ENCODE results near the gene KCNA4. TPM values are rescaled to one million over a fixed set of nuclear protein-coding genes. Genes with fewer than 3 reads are reported as not detected.
"Not testable (repeated sequence)": the region's sequence is repeated elsewhere in the genome, so short reads cannot be mapped to it uniquely, and the experiment has no call there.

KCNA4 gene
- not detected for total RNA-seq

DNA sequence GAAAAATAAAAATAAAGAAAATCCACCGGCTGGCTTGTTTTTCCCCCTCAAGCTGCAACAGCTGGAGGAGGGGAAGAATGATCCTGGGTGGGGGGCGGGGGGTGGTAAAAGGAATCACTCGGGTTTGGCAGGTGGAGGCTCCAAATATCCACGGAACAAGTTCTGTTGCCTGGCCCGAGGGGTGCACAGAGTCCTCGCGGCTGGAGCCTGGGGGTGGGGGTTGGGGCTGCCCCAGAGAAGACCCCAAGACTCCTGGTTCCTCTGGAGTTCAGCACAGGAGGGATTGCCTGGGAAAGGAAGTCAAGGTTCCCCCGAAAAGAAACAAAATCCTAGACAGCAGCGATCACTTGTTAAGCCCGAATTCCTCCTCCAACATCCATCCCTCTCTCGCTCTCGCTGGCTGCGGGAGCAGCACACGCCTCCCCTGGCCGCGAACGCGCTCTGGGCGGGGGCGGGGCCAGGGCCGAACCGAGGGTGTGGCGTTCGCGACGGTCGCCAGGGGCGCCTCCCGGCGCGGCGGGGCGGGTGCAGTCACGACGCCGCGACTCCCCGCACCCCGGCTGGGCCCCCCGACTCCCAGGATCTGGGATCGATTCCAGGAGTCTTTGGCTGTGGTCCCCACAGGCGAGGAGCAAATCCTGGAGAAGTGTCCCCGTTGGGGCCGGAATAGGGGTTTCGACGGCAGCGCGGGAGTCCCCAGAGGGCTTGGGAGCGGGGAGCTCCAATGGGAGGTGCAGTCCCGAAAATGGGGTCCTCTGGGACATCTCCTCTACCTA, at the start of gene KCNA4:
TSS of gene KCNA4 (minus strand) at position 443 of the 776 bp plus-strand sequence. CDS start 4,352 bp downstream, outside the sequence.
- DNase-seq = peak; percentile 24
- Mint-ChIP-seq H3K4me1 (no peaks in the 10 kb centered on the region), H3K27me3 (peaks cover 33% of the 10 kb centered on the region), H3K36me3 (no peaks in the 10 kb centered on the region), H3K4me3 (no peak within 1 kb of the TSS), H3K9me3 (peaks cover 2% of the 10 kb centered on the region), H3K27ac (no peak within 1 kb of the TSS)

GRCh38 chr11:30062103-30062502, 45.3 kb upstream of the KCNA4 start:
- Mint-ChIP-seq H3K4me1 (no peaks in the 10 kb centered on the region), H3K27me3 (no peaks in the 10 kb centered on the region), H3K9me3 (peaks cover 26% of the 10 kb centered on the region), H3K36me3 (peaks cover 2% of the 10 kb centered on the region), H3K27ac (no peak overlapping the region), H3K4me3 (no peak overlapping the region)
- no peak for DNase-seq

DNA sequence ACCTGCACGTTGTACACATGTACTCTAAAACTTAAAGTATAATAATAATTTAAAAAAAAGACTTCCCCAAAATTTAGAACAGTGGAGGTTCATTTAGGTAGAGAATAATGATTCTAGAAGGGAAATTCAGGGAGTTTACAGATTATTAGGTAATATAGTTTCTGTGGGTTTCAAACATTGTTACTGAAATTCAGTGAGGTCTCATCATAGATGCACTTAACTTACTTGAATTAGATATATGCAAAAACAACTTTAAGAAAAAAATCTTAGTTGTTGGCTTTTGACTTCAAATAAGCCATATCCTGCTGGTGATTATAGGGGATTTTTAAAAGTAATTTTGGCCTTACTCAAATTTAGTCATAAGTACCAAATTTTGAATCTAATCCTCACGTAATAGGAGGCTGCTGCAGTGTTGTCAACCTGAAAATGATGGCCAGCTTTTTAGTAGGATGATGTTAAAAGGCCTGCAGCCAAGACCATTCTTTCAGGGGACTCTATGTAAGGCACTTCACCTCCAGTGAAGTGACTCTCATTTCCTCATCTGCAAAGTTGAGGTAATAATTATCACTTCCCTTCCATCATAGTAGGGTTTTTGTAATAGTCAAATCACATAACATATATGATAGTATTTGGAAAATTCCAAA, 42.5 kb upstream of the KCNA4 start:
- Mint-ChIP-seq H3K9me3 (peaks cover 16% of the 10 kb centered on the region), H3K36me3 (no peaks in the 10 kb centered on the region), H3K4me3 (no peak overlapping the region), H3K4me1 (no peaks in the 10 kb centered on the region), H3K27me3 (no peaks in the 10 kb centered on the region), H3K27ac (no peak overlapping the region)
- no peak for DNase-seq

DNA sequence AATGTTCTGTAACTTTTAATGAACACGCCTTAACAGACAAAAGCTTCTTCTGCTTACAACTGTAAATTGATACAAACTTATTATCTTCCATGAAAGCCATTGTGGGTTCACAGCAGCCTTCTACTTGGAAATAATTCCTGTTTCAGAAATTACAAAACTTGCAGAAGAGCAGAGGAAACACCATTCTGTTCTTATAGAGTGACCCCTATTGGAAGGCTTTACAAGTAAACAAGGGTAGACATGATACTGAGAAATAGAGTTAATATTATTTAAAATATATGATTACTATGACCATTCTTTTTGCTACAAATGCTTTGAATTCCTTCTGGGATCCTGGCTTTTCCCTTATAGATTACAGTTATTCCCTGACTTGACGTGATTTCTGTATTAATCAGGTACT, 32.4 kb upstream of the KCNA4 start:
- no peak overlapping the region for H3K4me3 Mint-ChIP-seq
- H3K9me3 Mint-ChIP-seq = peaks cover 6% of the 10 kb centered on the region
- no peaks in the 10 kb centered on the region for H3K36me3 Mint-ChIP-seq
- H3K27me3 Mint-ChIP-seq = no peaks in the 10 kb centered on the region
- H3K4me1 Mint-ChIP-seq = no peaks in the 10 kb centered on the region
- DNase-seq = no peak
- H3K27ac Mint-ChIP-seq = no peak overlapping the region

- Mint-ChIP-seq H3K9me3 (peaks cover 5% of the 10 kb centered on the region), H3K27me3 (no peaks in the 10 kb centered on the region), H3K4me1 (no peaks in the 10 kb centered on the region), H3K4me3 (no peak overlapping the region), H3K36me3 (no peaks in the 10 kb centered on the region), H3K27ac (no peak overlapping the region)
- DNase-seq = no peak
Observed at GRCh38 chr11:30046578-30046945, 29.7 kb upstream of the KCNA4 start.

- H3K27ac Mint-ChIP-seq = no peak overlapping the region
Observed at GRCh38 chr11:30045921-30046577, 29.2 kb upstream of the KCNA4 start.

GRCh38 chr11:30045144-30045543, 28.3 kb upstream of the KCNA4 start:
- no peaks in the 10 kb centered on the region for H3K4me1 Mint-ChIP-seq
- H3K4me3 Mint-ChIP-seq = no peak overlapping the region
- no peaks in the 10 kb centered on the region for H3K36me3 Mint-ChIP-seq
- no peak overlapping the region for H3K27ac Mint-ChIP-seq
- no peak for DNase-seq
- H3K9me3 Mint-ChIP-seq = peaks cover 2% of the 10 kb centered on the region
- H3K27me3 Mint-ChIP-seq = no peaks in the 10 kb centered on the region

More at GRCh38 chr11:30045921-30046577, 29.2 kb upstream of the KCNA4 start:
- H3K27me3 Mint-ChIP-seq = no peaks in the 10 kb centered on the region
- peaks cover 5% of the 10 kb centered on the region for H3K9me3 Mint-ChIP-seq
- no peak overlapping the region for H3K4me3 Mint-ChIP-seq
- H3K4me1 Mint-ChIP-seq = no peaks in the 10 kb centered on the region
- no peaks in the 10 kb centered on the region for H3K36me3 Mint-ChIP-seq
- DNase-seq = no peak

- H3K4me1 Mint-ChIP-seq = no peaks in the 10 kb centered on the region
- H3K9me3 Mint-ChIP-seq = no peaks in the 10 kb centered on the region
- H3K36me3 Mint-ChIP-seq = no peaks in the 10 kb centered on the region
- H3K27ac Mint-ChIP-seq = no peak overlapping the region
- H3K4me3 Mint-ChIP-seq = no peak overlapping the region
- DNase-seq = no peak
- no peaks in the 10 kb centered on the region for H3K27me3 Mint-ChIP-seq
Observed at GRCh38 chr11:30041171-30041570, 24.3 kb upstream of the KCNA4 start.

GRCh38 chr11:30034746-30035145, 17.9 kb upstream of the KCNA4 start:
- peaks cover 11% of the 10 kb centered on the region for H3K9me3 Mint-ChIP-seq
- not testable (repeated sequence) for H3K4me1 Mint-ChIP-seq, H3K27ac Mint-ChIP-seq, H3K4me3 Mint-ChIP-seq, H3K27me3 Mint-ChIP-seq, H3K36me3 Mint-ChIP-seq, DNase-seq

GRCh38 chr11:30034166-30034565, 17.3 kb upstream of the KCNA4 start:
- not testable (repeated sequence) for H3K4me1 Mint-ChIP-seq, H3K36me3 Mint-ChIP-seq, DNase-seq, H3K4me3 Mint-ChIP-seq, H3K27ac Mint-ChIP-seq, H3K27me3 Mint-ChIP-seq
- H3K9me3 Mint-ChIP-seq = peaks cover 11% of the 10 kb centered on the region

- Mint-ChIP-seq H3K4me1 (no peaks in the 10 kb centered on the region), H3K27ac (no peak overlapping the region), H3K9me3 (no peaks in the 10 kb centered on the region), H3K36me3 (no peaks in the 10 kb centered on the region), H3K4me3 (no peak overlapping the region), H3K27me3 (peaks cover 19% of the 10 kb centered on the region)
- no peak for DNase-seq
Observed at GRCh38 chr11:30025396-30026139, 8.7 kb upstream of the KCNA4 start.

DNA sequence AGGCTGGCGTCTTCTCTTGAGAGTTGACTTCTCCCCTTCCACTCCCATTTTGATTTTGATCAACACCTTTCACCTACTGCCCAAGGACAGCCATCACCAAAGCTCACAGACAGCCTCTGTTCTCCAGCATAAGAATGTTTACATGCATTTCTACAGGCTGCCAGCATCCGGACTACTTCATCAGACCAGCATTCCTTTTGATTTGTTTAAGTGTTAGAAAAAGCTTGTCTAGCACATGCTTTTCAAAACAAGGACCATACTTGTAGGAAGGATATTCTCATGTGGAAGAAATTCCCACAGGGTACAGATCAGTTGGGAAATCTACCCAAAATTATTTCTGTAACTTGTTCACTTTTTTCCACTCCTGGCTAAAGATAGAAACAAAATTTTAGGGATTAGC, 6.2 kb upstream of the KCNA4 start:
- Mint-ChIP-seq H3K27me3 (peaks cover 34% of the 10 kb centered on the region), H3K27ac (no peak overlapping the region), H3K9me3 (no peaks in the 10 kb centered on the region), H3K36me3 (no peaks in the 10 kb centered on the region), H3K4me1 (no peaks in the 10 kb centered on the region), H3K4me3 (no peak overlapping the region)
- DNase-seq = no peak

DNA sequence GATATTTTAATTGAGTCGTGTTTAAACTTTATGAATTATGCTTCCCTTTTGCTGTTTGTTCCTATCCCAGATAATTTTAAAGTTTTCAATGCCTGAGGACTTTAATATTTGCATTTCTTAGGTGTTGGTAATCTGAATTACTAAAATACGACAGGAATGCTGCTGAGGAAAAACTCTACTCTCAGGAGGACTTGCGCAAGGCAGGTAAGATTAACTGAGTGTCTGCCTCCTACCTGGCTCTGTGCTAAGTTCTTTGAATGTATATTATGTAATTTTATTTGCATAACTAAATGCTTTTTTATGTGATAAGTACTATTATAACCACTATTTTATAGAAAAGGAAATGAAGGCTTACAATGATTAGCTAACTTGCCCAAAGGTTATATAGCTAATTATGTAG, 2.7 kb upstream of the KCNA4 start:
- Mint-ChIP-seq H3K4me3 (no peak overlapping the region), H3K27me3 (peaks cover 30% of the 10 kb centered on the region), H3K27ac (no peak overlapping the region), H3K36me3 (no peaks in the 10 kb centered on the region), H3K9me3 (peaks cover 1% of the 10 kb centered on the region), H3K4me1 (no peaks in the 10 kb centered on the region)
- no peak for DNase-seq

GRCh38 chr11:30018495-30018894, 1.7 kb upstream of the KCNA4 start:
- no peak for DNase-seq
- Mint-ChIP-seq H3K4me3 (no peak overlapping the region), H3K4me1 (no peaks in the 10 kb centered on the region), H3K9me3 (peaks cover 1% of the 10 kb centered on the region), H3K27ac (no peak overlapping the region), H3K36me3 (no peaks in the 10 kb centered on the region), H3K27me3 (peaks cover 30% of the 10 kb centered on the region)

- H3K27ac Mint-ChIP-seq = no peak overlapping the region
- no peak overlapping the region for H3K4me3 Mint-ChIP-seq
- no peaks in the 10 kb centered on the region for H3K36me3 Mint-ChIP-seq
- DNase-seq = no peak
- H3K9me3 Mint-ChIP-seq = peaks cover 1% of the 10 kb centered on the region
- peaks cover 33% of the 10 kb centered on the region for H3K27me3 Mint-ChIP-seq
- no peaks in the 10 kb centered on the region for H3K4me1 Mint-ChIP-seq
Observed at GRCh38 chr11:30017445-30017895, 640 bp upstream of the KCNA4 start.
